ENCODE data around the gene INCA1. TPM values are rescaled to one million over a fixed set of nuclear protein-coding genes. Genes with fewer than 3 reads are reported as not detected.

The INCA1 gene
- total and polyA plus RNA-seq, 2 of the 13 experiments (the other 11 are each of a cell fraction or from before 2014, with no cell fraction given): 0.93 to 2.6 TPM

DNA sequence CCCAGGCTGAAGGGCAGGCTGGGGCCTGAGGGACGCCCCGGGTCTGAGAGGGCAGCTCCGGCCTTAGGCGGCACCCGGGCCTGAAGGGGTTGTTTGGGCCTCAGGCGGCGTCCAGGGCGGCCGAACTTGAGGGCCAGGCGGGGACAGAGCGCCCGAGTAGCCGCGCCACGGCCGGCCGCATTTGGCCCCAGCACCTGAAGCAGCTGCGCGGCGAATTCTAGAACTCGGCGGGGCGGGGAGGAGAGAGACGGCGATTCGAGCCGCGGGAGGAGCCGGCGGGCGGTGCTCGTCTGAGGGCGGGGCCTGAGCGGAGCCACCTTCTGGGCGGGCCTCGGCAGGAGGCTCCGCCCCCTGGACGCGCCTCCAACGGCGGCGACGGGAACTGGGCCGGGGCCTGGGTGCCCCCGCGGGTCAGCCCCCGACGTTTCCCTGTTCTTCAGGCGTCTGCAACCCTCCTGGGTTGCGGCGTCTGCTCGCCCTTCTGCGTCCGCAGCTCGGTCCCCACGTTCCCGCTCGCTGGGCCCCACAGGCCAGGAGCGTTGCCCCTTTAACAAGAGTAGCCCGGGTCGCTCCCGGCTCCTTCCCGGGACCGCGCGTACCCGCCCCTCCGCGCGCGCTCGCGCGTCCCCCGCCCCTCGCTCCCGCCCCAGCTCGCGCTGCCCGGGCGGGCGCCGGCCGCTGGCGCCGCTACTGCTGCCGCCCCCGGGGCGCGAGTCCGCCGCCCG is at the start of gene INCA1, which contains the start of gene KIF1C (continued):
- TF ChIP-seq NFYB (CRISPR knock-in tag; IDR thresholded peaks at IDR 0.05) (0 out of 2 replicates have a peak, but pooled peaks have one; percentile 10), ZC3H13 (CRISPR knock-in tag; IDR thresholded peaks at IDR 0.05) (0 out of 2 replicates have a peak, but pooled peaks have one; percentile 12), ZNF788 (CRISPR knock-in tag; IDR thresholded peaks at IDR 0.05; ENCODE audit: borderline replicate concordance) (peak; percentile 72; the same call in 1 of the 2 replicates), ZNF605 (CRISPR knock-in tag; IDR thresholded peaks at IDR 0.05) (peak; percentile 79; the same call in 1 of the 2 replicates), ZFY (CRISPR knock-in tag; IDR thresholded peaks at IDR 0.05) (peak; percentile 88), RFXAP (CRISPR knock-in tag; IDR thresholded peaks at IDR 0.05; ENCODE audit: borderline replicate concordance) (peak; percentile 70; the same call in 1 of the 2 replicates), NONO (IDR thresholded peaks at IDR 0.05) (no peak), NONO (CRISPR knock-in tag; conservative IDR thresholded peaks at IDR 0.05) (no peak), ERF (CRISPR knock-in tag; IDR thresholded peaks at IDR 0.05) (peak; percentile 75), TFAP4 (IDR thresholded peaks at IDR 0.05; ENCODE audit: borderline replicate concordance, low read depth) (peak; percentile 71; the same call in 1 of the 2 replicates), KDM4B (CRISPR knock-in tag; IDR thresholded peaks at IDR 0.05) (peak; percentile 26; the same call in 1 of the 2 replicates), CBX1 (IDR thresholded peaks at IDR 0.05; ENCODE audit: low read depth) (no peak), JUNB (CRISPR knock-in tag; IDR thresholded peaks at IDR 0.05; ENCODE audit: borderline replicate concordance) (no peak), ELK4 (CRISPR knock-in tag; IDR thresholded peaks at IDR 0.05; ENCODE audit: borderline replicate concordance) (no peak), ZFP82 (CRISPR knock-in tag; IDR thresholded peaks at IDR 0.05; ENCODE audit: borderline replicate concordance) (0 out of 2 replicates have a peak, but pooled peaks have one; percentile 30), POLR2A (IDR thresholded peaks at IDR 0.05; ENCODE audit: insufficient read depth in 1 of 2, low read depth in 2 of 2, low read length in 2 of 2) (peak; percentile 62 to 79), TOE1 (CRISPR knock-in tag; IDR thresholded peaks at IDR 0.05) (no peak), MEIS1 (CRISPR knock-in tag; IDR thresholded peaks at IDR 0.05; ENCODE audit: borderline replicate concordance) (0 out of 2 replicates have a peak, but pooled peaks have one; percentile 58), ZGPAT (CRISPR knock-in tag; IDR thresholded peaks at IDR 0.05) (peak; percentile 56)
- TF ChIP-seq, protein P1, sequence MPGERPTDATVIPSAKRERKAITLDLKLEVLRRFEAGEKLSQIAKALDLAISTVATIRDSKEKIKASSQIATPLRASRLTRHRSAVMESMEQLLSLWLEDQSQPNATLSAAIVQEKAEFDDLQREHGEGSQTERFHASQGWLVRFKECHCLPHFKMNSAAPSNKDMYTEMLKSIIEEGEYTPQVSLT (CRISPR knock-in tag; IDR thresholded peaks at IDR 0.05; ENCODE audit: borderline replicate concordance, low read depth): no peak
- TF ChIP-seq, protein P2, sequence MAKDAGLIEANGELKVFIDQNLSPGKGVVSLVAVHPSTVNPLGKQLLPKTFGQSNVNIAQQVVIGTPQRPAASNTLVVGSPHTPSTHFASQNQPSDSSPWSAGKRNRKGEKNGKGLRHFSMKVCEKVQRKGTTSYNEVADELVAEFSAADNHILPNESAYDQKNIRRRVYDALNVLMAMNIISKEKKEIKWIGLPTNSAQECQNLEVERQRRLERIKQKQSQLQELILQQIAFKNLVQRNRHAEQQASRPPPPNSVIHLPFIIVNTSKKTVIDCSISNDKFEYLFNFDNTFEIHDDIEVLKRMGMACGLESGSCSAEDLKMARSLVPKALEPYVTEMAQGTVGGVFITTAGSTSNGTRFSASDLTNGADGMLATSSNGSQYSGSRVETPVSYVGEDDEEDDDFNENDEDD (CRISPR knock-in tag; IDR thresholded peaks at IDR 0.05; ENCODE audit: borderline replicate concordance): peak; percentile 56; the same call in 1 of the 2 replicates
- TF ChIP-seq, protein P3, sequence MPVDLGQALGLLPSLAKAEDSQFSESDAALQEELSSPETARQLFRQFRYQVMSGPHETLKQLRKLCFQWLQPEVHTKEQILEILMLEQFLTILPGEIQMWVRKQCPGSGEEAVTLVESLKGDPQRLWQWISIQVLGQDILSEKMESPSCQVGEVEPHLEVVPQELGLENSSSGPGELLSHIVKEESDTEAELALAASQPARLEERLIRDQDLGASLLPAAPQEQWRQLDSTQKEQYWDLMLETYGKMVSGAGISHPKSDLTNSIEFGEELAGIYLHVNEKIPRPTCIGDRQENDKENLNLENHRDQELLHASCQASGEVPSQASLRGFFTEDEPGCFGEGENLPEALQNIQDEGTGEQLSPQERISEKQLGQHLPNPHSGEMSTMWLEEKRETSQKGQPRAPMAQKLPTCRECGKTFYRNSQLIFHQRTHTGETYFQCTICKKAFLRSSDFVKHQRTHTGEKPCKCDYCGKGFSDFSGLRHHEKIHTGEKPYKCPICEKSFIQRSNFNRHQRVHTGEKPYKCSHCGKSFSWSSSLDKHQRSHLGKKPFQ (CRISPR knock-in tag; IDR thresholded peaks at IDR 0.05; ENCODE audit: insufficient replicate concordance): peak; percentile 24

All from HepG2 (cell line).